SK-N-SH treated with all-trans-retinoic acid at 6 μM for 48 hours (cell line): Measurements from ENCODE around the gene RABGAP1.

Experiments used
- CSDC2 ChIP-seq: fragments of 250-450 bp; sonication (Bioruptor Pico); IDR thresholded peaks from 2 replicates; pipeline ENCODE4 v1.5.0; 2020; ENCODE audit warnings: mild to moderate bottlenecking, moderate library complexity
- GLIS3 ChIP-seq: fragments of 250-450 bp; sonication (Bioruptor Pico); IDR thresholded peaks from 2 replicates; pipeline ENCODE4 v1.5.0; 2020; ENCODE audit warnings: mild to moderate bottlenecking, moderate library complexity
- OSR1 ChIP-seq: fragments of 250-450 bp; sonication (Bioruptor Pico); IDR thresholded peaks from 2 replicates; pipeline ENCODE4 v1.8.0; 2022; ENCODE audit warnings: moderate library complexity, mild to moderate bottlenecking, inconsistent platforms
- PATZ1 ChIP-seq: fragments of 250-450 bp; sonication (Bioruptor Pico); IDR thresholded peaks from 2 replicates; pipeline ENCODE4 v1.8.0; 2020; ENCODE audit warnings: mild to moderate bottlenecking, moderate library complexity, borderline replicate concordance
- RARB ChIP-seq: fragments of 250-450 bp; sonication (Bioruptor Pico); IDR thresholded peaks from 2 replicates; pipeline ENCODE4 v1.8.0; 2021; ENCODE audit warnings: mild to moderate bottlenecking, moderate library complexity
- SNAI2 ChIP-seq: fragments of 250-450 bp; sonication (Bioruptor Pico); IDR thresholded peaks from 2 replicates; pipeline ENCODE4 v1.5.0; 2020; ENCODE audit warnings: mild to moderate bottlenecking, moderate library complexity
- TCF4 ChIP-seq: fragments of 250-450 bp; sonication (Bioruptor Pico); IDR thresholded peaks from 2 replicates; pipeline ENCODE4 v1.8.0; 2021; ENCODE audit warnings: mild to moderate bottlenecking, moderate library complexity, borderline replicate concordance
- ZC3H10 ChIP-seq: fragments of 250-450 bp; sonication (Bioruptor Pico); IDR thresholded peaks from 2 replicates; pipeline ENCODE4 v1.5.1; 2021; ENCODE audit warnings: mild to moderate bottlenecking, moderate library complexity
- ZFP30 ChIP-seq: fragments of 450-650 bp; formaldehyde crosslinking; IDR thresholded peaks from 2 replicates; pipeline ENCODE4 v1.5.0; 2022; ENCODE audit warnings: mild to moderate bottlenecking, moderate library complexity
- ZNF565 ChIP-seq: fragments of 450-650 bp; formaldehyde crosslinking; conservative IDR thresholded peaks from 2 replicates; pipeline ENCODE4 v1.5.0; 2020; ENCODE audit warnings: low read depth, mild to moderate bottlenecking, moderate library complexity
- ZNF70 ChIP-seq: fragments of 450-650 bp; formaldehyde crosslinking; IDR thresholded peaks from 2 replicates; pipeline ENCODE4 v1.5.0; 2020; ENCODE audit warnings: mild to moderate bottlenecking, moderate library complexity
- ZNF8 ChIP-seq: fragments of 450-650 bp; formaldehyde crosslinking; IDR thresholded peaks from 2 replicates; pipeline ENCODE4 v1.5.0; 2020; ENCODE audit warnings: mild to moderate bottlenecking, moderate library complexity

GRCh38 chr9:123033352-123033751 is 92.5 kb downstream of the RABGAP1 start, which contains the start of gene GPR21:
- TF ChIP-seq SNAI2 (CRISPR knock-in tag) (no peak), TCF4 (CRISPR knock-in tag) (no peak), ZNF8 (CRISPR knock-in tag) (no peak), PATZ1 (no peak), ZNF565 (no peak), ZC3H10 (CRISPR knock-in tag) (no peak), OSR1 (no peak), ZNF70 (no peak), CSDC2 (no peak), ZFP30 (CRISPR knock-in tag) (no peak), RARB (CRISPR knock-in tag) (no peak), GLIS3 (no peak)
